Endothelial cell (in vitro differentiated cells): Measurements from ENCODE around the gene TIMP1. TPM values are rescaled to one million over a fixed set of nuclear protein-coding genes. Genes with fewer than 3 reads are reported as not detected.

Experiments used
- DNase-seq: peaks from one replicate; pipeline ENCODE4 v3.0.0; 2021; ENCODE audit warnings: low spot score
- H3K27ac Mint-ChIP-seq: one replicate; pipeline ENCODE4 v1.8.0; 2021; ENCODE audit warnings: mixed read lengths, inconsistent platforms; ENCODE audit not compliant: unreplicated experiment
- H3K27me3 Mint-ChIP-seq: one replicate; pipeline ENCODE4 v1.8.0; 2021; ENCODE audit warnings: mild to moderate bottlenecking, moderate library complexity, mixed read lengths, inconsistent platforms; ENCODE audit not compliant: unreplicated experiment
- H3K36me3 Mint-ChIP-seq: one replicate; pipeline ENCODE4 v1.8.0; 2021; ENCODE audit warnings: mild to moderate bottlenecking, low read depth, mixed read lengths, inconsistent platforms; ENCODE audit not compliant: unreplicated experiment
- H3K4me1 Mint-ChIP-seq: one replicate; pipeline ENCODE4 v1.8.0; 2021; ENCODE audit warnings: mild to moderate bottlenecking, mixed read lengths, inconsistent platforms; ENCODE audit not compliant: unreplicated experiment
- H3K4me3 Mint-ChIP-seq: one replicate; pipeline ENCODE4 v1.8.0; 2021; ENCODE audit warnings: mild to moderate bottlenecking, mixed read lengths, inconsistent platforms; ENCODE audit not compliant: unreplicated experiment
- H3K9me3 Mint-ChIP-seq: one replicate; pipeline ENCODE4 v1.8.0; 2021; ENCODE audit warnings: mixed read lengths, inconsistent platforms; ENCODE audit not compliant: unreplicated experiment
- CTCF ChIP-seq: fragments of 200-600 bp; sonication (generic); IDR thresholded peaks from one replicate; pipeline ENCODE4 v1.5.0; 2021; ENCODE audit warnings: antibody characterized with exemption; ENCODE audit not compliant: unreplicated experiment
- total RNA-seq: library from RNA; stranded (reverse); fragmentation: NEBNext Ultra II Directional; extraction: Animal tissue kit (Norgen Biotek cat#: 25700); gene quantifications from one replicate; pipeline ENCODE4 v1.2.1, GENCODE V29; 2021; ENCODE audit not compliant: unreplicated experiment

TIMP1 gene
- total RNA-seq, 1 donor from 2014 or later = 267 TPM

- Mint-ChIP-seq H3K36me3 (peaks cover 21% of the 10 kb centered on the region), H3K9me3 (no peaks in the 10 kb centered on the region), H3K4me1 (peaks cover 12% of the 10 kb centered on the region)
Observed at GRCh38 chrX:47573341-47574075, 8.7 kb upstream of the TIMP1 start.

GRCh38 chrX:47574076-47574546 lies 8.1 kb upstream of the TIMP1 start:
- peaks cover 12% of the 10 kb centered on the region for H3K4me1 Mint-ChIP-seq
- no peak overlapping the region for H3K4me3 Mint-ChIP-seq
- no peak overlapping the region for H3K27ac Mint-ChIP-seq
- H3K9me3 Mint-ChIP-seq = no peaks in the 10 kb centered on the region
- H3K36me3 Mint-ChIP-seq = peaks cover 18% of the 10 kb centered on the region
- no peak for TF ChIP-seq CTCF
- peaks cover 16% of the 10 kb centered on the region for H3K27me3 Mint-ChIP-seq
- no peak for DNase-seq

More at GRCh38 chrX:47573341-47574075, 8.7 kb upstream of the TIMP1 start:
- DNase-seq = peak; percentile 45
- Mint-ChIP-seq H3K27me3 (peaks cover 16% of the 10 kb centered on the region), H3K4me3 (peak overlapping the region; percentile 78), H3K27ac (peak overlapping the region; percentile 67)
- no peak for TF ChIP-seq CTCF

- Mint-ChIP-seq H3K27ac (no peak overlapping the region), H3K9me3 (no peaks in the 10 kb centered on the region), H3K36me3 (peaks cover 15% of the 10 kb centered on the region), H3K4me1 (peaks cover 12% of the 10 kb centered on the region), H3K27me3 (peaks cover 16% of the 10 kb centered on the region), H3K4me3 (no peak overlapping the region)
- no peak for TF ChIP-seq CTCF
- DNase-seq = no peak
Observed at GRCh38 chrX:47574547-47575301, 7.5 kb upstream of the TIMP1 start.

- Mint-ChIP-seq H3K4me3 (no peak overlapping the region), H3K27ac (no peak overlapping the region), H3K4me1 (peaks cover 12% of the 10 kb centered on the region), H3K27me3 (peaks cover 14% of the 10 kb centered on the region), H3K9me3 (no peaks in the 10 kb centered on the region), H3K36me3 (peaks cover 8% of the 10 kb centered on the region)
- no peak for DNase-seq
- no peak for TF ChIP-seq CTCF
Observed at GRCh38 chrX:47576021-47576898, 6.0 kb upstream of the TIMP1 start.
